ENCODE measurements around the gene MTHFR.

GRCh38 chr1:11799099-11799498 lies 6.7 kb downstream of the MTHFR start:
- TF ChIP-seq MAX (IDR thresholded peaks at IDR 0.05) (no peak), CTCF (IDR thresholded peaks at IDR 0.05; ENCODE audit: low read depth, low read length, missing input control) (no peak), TAF1 (conservative IDR thresholded peaks at IDR 0.05) (no peak), YY1 (IDR thresholded peaks at IDR 0.05) (no peak), FOXA1 (IDR thresholded peaks at IDR 0.05) (no peak), ATF3 (IDR thresholded peaks at IDR 0.05) (no peak), SP1 (IDR thresholded peaks at IDR 0.05) (no peak), REST (IDR thresholded peaks at IDR 0.05) (no peak), ZBTB33 (IDR thresholded peaks at IDR 0.05) (no peak)

All from liver (tissue), 3 donors.